Retinal pigment epithelial cell (primary cell): ENCODE data around the gene BICC1.

Experiments used
- DNase-seq: peaks from one replicate; pipeline ENCODE4 v3.0.0-alpha.2; 2010; ENCODE audit warnings: low read depth
- H3K4me3 ChIP-seq: 2 replicates; pipeline ENCODE4 v1.5.1; 2011; ENCODE audit warnings: mild to moderate bottlenecking, low read length, control low read depth, moderate library complexity
- CTCF ChIP-seq: conservative IDR thresholded peaks from 2 replicates; pipeline ENCODE4 v1.5.1; 2011; ENCODE audit warnings: low read depth, low read length, control low read depth, inconsistent platforms

BICC1 gene

DNA sequence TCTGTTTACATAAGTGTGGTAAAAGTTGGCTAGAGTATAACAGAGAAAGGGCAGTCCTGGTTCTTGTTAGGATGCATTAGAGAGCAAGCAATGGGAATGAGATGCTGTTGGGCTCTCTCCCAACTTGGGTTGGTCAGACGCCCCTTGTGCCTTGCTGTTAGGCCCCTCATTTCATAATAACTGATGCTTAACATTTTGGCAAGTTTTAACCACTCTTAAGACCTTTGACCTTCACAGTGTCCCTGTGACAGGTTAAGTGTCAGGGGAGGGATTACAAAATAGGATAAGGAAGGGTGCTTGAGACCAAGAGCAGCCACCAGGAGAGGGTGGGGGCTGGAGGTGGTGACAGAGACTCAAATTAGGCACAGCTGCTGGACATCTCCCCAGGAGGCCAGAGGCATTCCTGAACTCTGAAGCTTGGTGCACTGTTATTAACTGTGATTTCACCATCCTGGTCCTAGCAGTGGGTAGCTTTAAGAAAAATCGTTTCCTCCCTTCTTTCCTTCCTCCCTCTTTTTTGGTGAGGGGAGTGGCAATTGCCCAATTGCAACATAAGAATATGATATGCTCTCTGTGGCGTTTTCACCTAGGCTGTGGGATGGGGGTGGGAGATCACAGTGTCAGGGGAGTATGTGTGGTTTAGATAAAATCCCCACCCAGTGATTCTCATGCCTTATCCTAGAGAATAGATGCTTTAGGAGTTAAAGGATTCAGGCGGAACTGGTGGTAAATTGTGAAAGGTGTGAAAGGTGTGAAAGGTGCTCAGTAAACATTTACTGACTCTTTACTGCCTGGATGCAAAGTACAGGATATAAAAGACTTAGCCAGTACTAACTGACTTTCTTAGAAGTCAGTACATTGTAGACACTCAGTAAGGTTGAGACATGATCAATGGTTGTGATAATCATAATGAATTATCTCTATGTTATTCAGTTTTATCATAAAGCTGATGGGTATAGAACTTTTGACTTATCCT lies 270.5 kb downstream of the BICC1 start:
- H3K4me3 ChIP-seq, result no peak overlapping the region
- DNase-seq, result no peak
- no peak for TF ChIP-seq CTCF

GRCh38 chr10:58784361-58784760 lies 271.7 kb downstream of the BICC1 start:
- H3K4me3 ChIP-seq, result no peak overlapping the region
- DNase-seq, result no peak
- no peak for TF ChIP-seq CTCF

DNA sequence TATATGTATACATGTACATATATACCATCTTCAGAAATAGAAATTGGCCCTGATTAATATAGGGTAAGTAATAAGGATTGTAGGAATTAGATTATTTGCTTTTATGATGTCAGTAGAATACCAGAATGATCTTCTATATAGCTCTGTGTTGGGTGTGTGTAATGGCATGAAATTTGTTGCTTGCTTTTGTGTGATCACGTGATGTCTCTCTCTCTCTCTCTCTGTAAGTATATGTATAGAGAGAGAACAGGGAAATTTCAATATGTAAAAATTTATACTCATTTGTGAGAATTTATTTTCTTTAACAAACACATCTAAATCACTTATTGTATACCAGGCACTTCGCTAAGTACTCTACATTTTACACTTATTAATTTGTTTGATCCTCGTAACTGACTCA lies 272.7 kb downstream of the BICC1 start:
- H3K4me3 ChIP-seq, result no peak overlapping the region
- TF ChIP-seq CTCF, result no peak
- DNase-seq, result no peak

GRCh38 chr10:58791137-58791536 lies 278.5 kb downstream of the BICC1 start:
- H3K4me3 ChIP-seq, result no peak overlapping the region
- peak; percentile 53 for DNase-seq
- no peak for TF ChIP-seq CTCF

DNA sequence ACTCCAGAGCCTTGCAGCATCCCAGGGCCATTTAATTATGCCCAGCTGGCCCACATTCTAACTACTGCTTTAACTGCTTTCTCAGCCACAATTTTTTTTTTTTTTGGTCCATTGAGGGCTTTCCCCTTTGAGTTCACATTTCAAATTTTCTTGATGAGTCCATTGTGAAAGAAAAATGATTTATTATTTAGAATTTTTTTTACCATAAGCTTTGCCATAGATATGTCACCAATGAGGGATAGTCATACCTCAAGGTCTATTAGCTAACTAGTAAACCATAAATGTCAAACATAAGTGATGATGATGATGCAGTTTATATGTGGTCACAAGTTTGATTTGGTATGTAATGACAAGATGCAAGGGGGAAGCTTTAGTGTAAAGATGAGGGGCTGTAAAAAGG lies 282.9 kb downstream of the BICC1 start:
- DNase-seq, result no peak
- H3K4me3 ChIP-seq, result no peak overlapping the region
- no peak for TF ChIP-seq CTCF

- no peak overlapping the region for H3K4me3 ChIP-seq
- TF ChIP-seq CTCF, result no peak
- DNase-seq, result no peak
These were observed 283.6 kb downstream of the BICC1 start for GRCh38 chr10:58796242-58796641.

GRCh38 chr10:58796824-58797223 lies 284.2 kb downstream of the BICC1 start:
- DNase-seq, result no peak
- H3K4me3 ChIP-seq, result no peak overlapping the region
- TF ChIP-seq CTCF, result no peak
